ENCODE data around the gene ESPN. TPM values are rescaled to one million over a fixed set of nuclear protein-coding genes. Genes with fewer than 3 reads are reported as not detected.

Gene ESPN
- total and polyA plus RNA-seq, 2 experiments from 2014 or later: 31.1 to 65.7 TPM

- 86% methylated on average over 4 of the region's 4 CpGs for WGBS (ENCODE audit: low lambda C conversion rate, missing lambda C conversion rate)
- no peak for TF ChIP-seq CTCF (IDR thresholded peaks at IDR 0.05; ENCODE audit: poor library complexity)
- no peak for TF ChIP-seq EZH2phosphoT487 (IDR thresholded peaks at IDR 0.05; ENCODE audit: low read depth, severe bottlenecking, unreplicated experiment)
- TF ChIP-seq EZH2 (IDR thresholded peaks at IDR 0.05; ENCODE audit: borderline replicate concordance): no peak
- no peak overlapping the region for H3K4me2 ChIP-seq
Observed at GRCh38 chr1:6499296-6499695, 74.7 kb downstream of the ESPN start.

GRCh38 chr1:6500544-6501278, 76.1 kb downstream of the ESPN start:
- no peaks in the 10 kb centered on the region for H3K27me3 ChIP-seq
- H4K20me1 ChIP-seq (ENCODE audit: insufficient read depth, poor library complexity, severe bottlenecking): no peaks in the 10 kb centered on the region
- H3K27ac ChIP-seq: no peak overlapping the region
- no peaks in the 10 kb centered on the region for H3K79me2 ChIP-seq
- no peak overlapping the region for H3K4me3 ChIP-seq
- no peak overlapping the region for H2AFZ ChIP-seq
- H3K9me3 ChIP-seq (ENCODE audit: low read depth): no peaks in the 10 kb centered on the region
- no peaks in the 10 kb centered on the region for H3K36me3 ChIP-seq (replicated peaks; ENCODE audit: insufficient read depth, low read depth)
- no peak overlapping the region for H3K4me2 ChIP-seq
- H3K9me2 ChIP-seq (replicated peaks; ENCODE audit: insufficient read depth): no peaks in the 10 kb centered on the region
- DNase-seq (ENCODE audit: low spot score): no peak
- 86% methylated on average over 27 of the region's 27 CpGs for WGBS (ENCODE audit: low lambda C conversion rate, missing lambda C conversion rate)
- TF ChIP-seq EZH2 (IDR thresholded peaks at IDR 0.05; ENCODE audit: borderline replicate concordance) (no peak), CTCF (IDR thresholded peaks at IDR 0.05; ENCODE audit: poor library complexity) (no peak), EZH2phosphoT487 (IDR thresholded peaks at IDR 0.05; ENCODE audit: low read depth, severe bottlenecking, unreplicated experiment) (no peak)
- peaks cover 15% of the 10 kb centered on the region for H3K4me1 ChIP-seq (ENCODE audit: insufficient read depth)

More at GRCh38 chr1:6499296-6499695, 74.7 kb downstream of the ESPN start:
- peaks cover 15% of the 10 kb centered on the region for H3K4me1 ChIP-seq (ENCODE audit: insufficient read depth)
- H4K20me1 ChIP-seq (ENCODE audit: insufficient read depth, poor library complexity, severe bottlenecking): no peaks in the 10 kb centered on the region
- H3K36me3 ChIP-seq (replicated peaks; ENCODE audit: insufficient read depth, low read depth): no peaks in the 10 kb centered on the region
- no peak overlapping the region for H3K27ac ChIP-seq
- no peaks in the 10 kb centered on the region for H3K27me3 ChIP-seq
- no peak overlapping the region for H2AFZ ChIP-seq
- H3K79me2 ChIP-seq: no peaks in the 10 kb centered on the region
- no peaks in the 10 kb centered on the region for H3K9me3 ChIP-seq (ENCODE audit: low read depth)
- H3K4me3 ChIP-seq: no peak overlapping the region
- no peak for DNase-seq (ENCODE audit: low spot score)
- no peaks in the 10 kb centered on the region for H3K9me2 ChIP-seq (replicated peaks; ENCODE audit: insufficient read depth)

GRCh38 chr1:6501279-6501813, 76.8 kb downstream of the ESPN start:
- no peak for TF ChIP-seq EZH2 (IDR thresholded peaks at IDR 0.05; ENCODE audit: borderline replicate concordance)
- no peak for TF ChIP-seq CTCF (IDR thresholded peaks at IDR 0.05; ENCODE audit: poor library complexity)
- no peak for TF ChIP-seq EZH2phosphoT487 (IDR thresholded peaks at IDR 0.05; ENCODE audit: low read depth, severe bottlenecking, unreplicated experiment)
- WGBS (ENCODE audit: low lambda C conversion rate, missing lambda C conversion rate): 86% methylated on average over 10 of the region's 10 CpGs
- Histone ChIP-seq H4K20me1 (ENCODE audit: insufficient read depth, poor library complexity, severe bottlenecking) (no peaks in the 10 kb centered on the region), H3K27ac (no peak overlapping the region), H3K79me2 (no peaks in the 10 kb centered on the region), H3K36me3 (replicated peaks; ENCODE audit: insufficient read depth, low read depth) (no peaks in the 10 kb centered on the region), H3K9me3 (ENCODE audit: low read depth) (no peaks in the 10 kb centered on the region), H3K4me1 (ENCODE audit: insufficient read depth) (peaks cover 13% of the 10 kb centered on the region), H3K9me2 (replicated peaks; ENCODE audit: insufficient read depth) (no peaks in the 10 kb centered on the region), H2AFZ (no peak overlapping the region), H3K4me2 (no peak overlapping the region), H3K27me3 (no peaks in the 10 kb centered on the region), H3K4me3 (no peak overlapping the region)
- no peak for DNase-seq (ENCODE audit: low spot score)
